Measurements from ENCODE around the gene DPP4. TPM values are rescaled to one million over a fixed set of nuclear protein-coding genes. Genes with fewer than 3 reads are reported as not detected.

The DPP4 gene
- total and polyA plus RNA-seq, 2 experiments from 2014 or later = 1.5 to 2.8 TPM

GRCh38 chr2:161972232-161972631 lies 101.8 kb downstream of the DPP4 start:
- Histone ChIP-seq H3K27me3 (ENCODE audit: insufficient read depth) (no peaks in the 10 kb centered on the region), H3K27ac (ENCODE audit: low read depth) (no peak overlapping the region), H3F3A (replicated peaks; ENCODE audit: low read depth) (no peaks in the 10 kb centered on the region), H3K9me2 (ENCODE audit: insufficient read depth) (no peaks in the 10 kb centered on the region), H3K4me3 (no peak overlapping the region), H3K36me3 (ENCODE audit: insufficient read depth) (no peaks in the 10 kb centered on the region), H3K4me2 (no peak overlapping the region), H4K20me1 (replicated peaks; ENCODE audit: insufficient read depth) (no peaks in the 10 kb centered on the region), H3K4me1 (ENCODE audit: insufficient read depth) (peaks cover under 1% of the 10 kb centered on the region; the same call in 1 of the 2 replicates), H3K79me2 (replicated peaks; ENCODE audit: insufficient read depth) (no peaks in the 10 kb centered on the region), H2AFZ (no peak overlapping the region)
- TF ChIP-seq ZNF331 (CRISPR knock-in tag; IDR thresholded peaks at IDR 0.05; ENCODE audit: low read depth) (no peak), JUNB (IDR thresholded peaks at IDR 0.05; ENCODE audit: unreplicated experiment) (no peak), STAT1 (IDR thresholded peaks at IDR 0.05; ENCODE audit: unreplicated experiment) (no peak), EZH2 (IDR thresholded peaks at IDR 0.05; ENCODE audit: low read depth, unreplicated experiment) (no peak), ETS1 (IDR thresholded peaks at IDR 0.05) (no peak), POLR2AphosphoS5 (IDR thresholded peaks at IDR 0.05; ENCODE audit: low read depth) (no peak), REST (IDR thresholded peaks at IDR 0.05; ENCODE audit: unreplicated experiment) (no peak), NANOG (IDR thresholded peaks at IDR 0.05; ENCODE audit: borderline replicate concordance) (no peak), ZNF114 (CRISPR knock-in tag; IDR thresholded peaks at IDR 0.05) (no peak), EZH2phosphoT487 (IDR thresholded peaks at IDR 0.05; ENCODE audit: unreplicated experiment) (no peak), CREB1 (CRISPR knock-in tag; IDR thresholded peaks at IDR 0.05; ENCODE audit: low read depth) (no peak), ZNF462 (CRISPR knock-in tag; IDR thresholded peaks at IDR 0.05) (no peak), CTCF (conservative IDR thresholded peaks at IDR 0.05; ENCODE audit: low read depth in 2 of 2) (no peak)
- ATAC-seq = no peak
- Mint-ChIP-seq H3K4me3 (no peak overlapping the region), H3K4me1 (peaks cover 16% of the 10 kb centered on the region; the same call in 2 of the 3 replicates), H3K36me3 (ENCODE audit: low read depth) (no peaks in the 10 kb centered on the region), H3K27me3 (ENCODE audit: insufficient read depth, low read depth, poor library complexity) (no peaks in the 10 kb centered on the region), H3K9me3 (no peaks in the 10 kb centered on the region), H3K27ac (no peak overlapping the region)
- no peak for DNase-seq (ENCODE audit: low spot score)

Measured in GM23338 (cell line).